ENCODE data around the gene TMOD1.

GRCh38 chr9:97633859-97634490, 132.5 kb downstream of the TMOD1 start:
- TF ChIP-seq POLR2A (IDR thresholded peaks at IDR 0.05), result no peak
- TF ChIP-seq EP300 (IDR thresholded peaks at IDR 0.05), result no peak
